DOHH2 (cell line): Measurements from ENCODE around the gene HIBCH.
A peak's percentile ranks its signal among the peaks of the same experiment; 100 is the strongest.

Experiments used
- H3F3A ChIP-seq: fragments of 200-600 bp; sonication (generic), shearing (Covaris generic); 2 replicates; pipeline ENCODE4 v1.6.0; 2016; ENCODE audit warnings: antibody characterized with exemption, mild to moderate bottlenecking; ENCODE audit not compliant: control insufficient read depth, insufficient read depth
- H3K27ac ChIP-seq: fragments of 200-600 bp; sonication (generic); 2 replicates; pipeline ENCODE4 v1.5.1; 2014; ENCODE audit warnings: low read depth, mild to moderate bottlenecking, low read length, moderate library complexity
- H3K27me3 ChIP-seq: fragments of 200-600 bp; sonication (generic); 2 replicates; pipeline ENCODE4 v1.6.1; 2014; ENCODE audit warnings: mild to moderate bottlenecking, low read length, mixed read lengths; ENCODE audit not compliant: control insufficient read depth
- H3K36me3 ChIP-seq: fragments of 200-600 bp; sonication (generic); 2 replicates; pipeline ENCODE4 v1.6.1; 2014; ENCODE audit warnings: mild to moderate bottlenecking, low read length, moderate library complexity, mixed read lengths; ENCODE audit not compliant: control insufficient read depth
- H3K4me1 ChIP-seq: fragments of 200-600 bp; sonication (generic); 2 replicates; pipeline ENCODE4 v1.6.1; 2014; ENCODE audit warnings: mild to moderate bottlenecking, low read length, mixed read lengths; ENCODE audit not compliant: control insufficient read depth
- H3K4me2 ChIP-seq: fragments of 200-600 bp; sonication (generic); 2 replicates; pipeline ENCODE4 v1.6.0; 2014; ENCODE audit warnings: mild to moderate bottlenecking, low read length, moderate library complexity
- H3K4me3 ChIP-seq: fragments of 200-600 bp; sonication (generic); 2 replicates; pipeline ENCODE4 v1.5.1; 2014; ENCODE audit warnings: mild to moderate bottlenecking, low read length, mixed read lengths
- H3K79me2 ChIP-seq: fragments of 200-600 bp; sonication (generic); 2 replicates; pipeline ENCODE4 v1.6.1; 2014; ENCODE audit warnings: mild to moderate bottlenecking, low read length, mixed read lengths; ENCODE audit not compliant: control insufficient read depth
- H3K9me2 ChIP-seq: fragments of 200-600 bp; sonication (generic); replicated peaks from 2 replicates; pipeline ENCODE4 v1.6.1; 2014; ENCODE audit warnings: mild to moderate bottlenecking, low read length, mixed read lengths; ENCODE audit not compliant: control insufficient read depth
- H3K9me3 ChIP-seq: fragments of 200-600 bp; sonication (generic); 2 replicates; pipeline ENCODE4 v1.6.1; 2014; ENCODE audit warnings: antibody characterized with exemption, low read length, mixed read lengths; ENCODE audit not compliant: control insufficient read depth, insufficient read depth
- H4K20me1 ChIP-seq: fragments of 200-600 bp; sonication (generic); 2 replicates; pipeline ENCODE4 v1.6.0; 2014; ENCODE audit warnings: low read depth, mild to moderate bottlenecking, antibody characterized with exemption, low read length, moderate library complexity; ENCODE audit not compliant: control insufficient read depth, insufficient read depth
- CTCF ChIP-seq: fragments of 200-600 bp; sonication (generic); IDR thresholded peaks from one replicate; pipeline ENCODE4 v1.5.1; 2014; ENCODE audit warnings: antibody characterized with exemption, mild to moderate bottlenecking, low read depth, low read length; ENCODE audit not compliant: poor library complexity, severe bottlenecking
- EZH2phosphoT487 ChIP-seq: fragments of 200-600 bp; sonication (generic); IDR thresholded peaks from 2 replicates; pipeline ENCODE4 v1.6.1; 2017; ENCODE audit warnings: borderline replicate concordance, mild to moderate bottlenecking, antibody characterized with exemption, low read length, moderate library complexity, mixed read lengths

The HIBCH gene

GRCh38 chr2:190184460-190184859 lies 135.2 kb downstream of the HIBCH start:
- Histone ChIP-seq H3F3A (peaks cover 14% of the 10 kb centered on the region), H3K4me1 (peaks cover 81% of the 10 kb centered on the region), H3K4me3 (no peak overlapping the region), H3K27me3 (no peaks in the 10 kb centered on the region), H3K79me2 (peaks cover 67% of the 10 kb centered on the region), H3K27ac (no peak overlapping the region), H3K4me2 (peak overlapping the region; percentile 94), H3K36me3 (peaks cover 15% of the 10 kb centered on the region; the same call in 1 of the 2 replicates), H3K9me3 (no peaks in the 10 kb centered on the region), H4K20me1 (no peaks in the 10 kb centered on the region), H3K9me2 (no peaks in the 10 kb centered on the region)
- no peak for TF ChIP-seq CTCF

GRCh38 chr2:190183539-190183938 lies 136.1 kb downstream of the HIBCH start:
- no peaks in the 10 kb centered on the region for H3K9me2 ChIP-seq
- H3K36me3 ChIP-seq = peaks cover 8% of the 10 kb centered on the region; the same call in 1 of the 2 replicates
- no peaks in the 10 kb centered on the region for H3K27me3 ChIP-seq
- TF ChIP-seq CTCF (no peak), EZH2phosphoT487 (no peak)
- H3K4me3 ChIP-seq = no peak overlapping the region
- peaks cover 60% of the 10 kb centered on the region for H3K79me2 ChIP-seq
- H3F3A ChIP-seq = peaks cover 13% of the 10 kb centered on the region
- no peaks in the 10 kb centered on the region for H4K20me1 ChIP-seq
- H3K4me1 ChIP-seq = peaks cover 76% of the 10 kb centered on the region
- peak overlapping the region; percentile 94 for H3K4me2 ChIP-seq
- no peak overlapping the region for H3K27ac ChIP-seq
- no peaks in the 10 kb centered on the region for H3K9me3 ChIP-seq

GRCh38 chr2:190182071-190182524 lies 137.5 kb downstream of the HIBCH start:
- Histone ChIP-seq H3K79me2 (peaks cover 47% of the 10 kb centered on the region), H3K27me3 (no peaks in the 10 kb centered on the region), H3K36me3 (no peaks in the 10 kb centered on the region; the same call in 1 of the 2 replicates), H4K20me1 (no peaks in the 10 kb centered on the region), H3K4me3 (peak overlapping the region; percentile 90), H3K4me1 (peaks cover 62% of the 10 kb centered on the region), H3K9me2 (no peaks in the 10 kb centered on the region), H3F3A (peaks cover 13% of the 10 kb centered on the region), H3K4me2 (peak overlapping the region; percentile 94), H3K27ac (peak overlapping the region; percentile 58), H3K9me3 (no peaks in the 10 kb centered on the region)
- TF ChIP-seq CTCF = no peak
- no peak for TF ChIP-seq EZH2phosphoT487
